ENCODE results near the gene EIPR1.

The EIPR1 gene

GRCh38 chr2:3405876-3406275 is 28.3 kb upstream of the EIPR1 start:
- no peak for TF ChIP-seq CTCF (IDR thresholded peaks at IDR 0.05; ENCODE audit: control extremely low read depth, extremely low read depth, low read depth, missing control alignments)
- CTCF ChIA-PET: interaction anchor here (1.0 to 4.2 kb wide), 2 partner anchors 17 to 19 kb away, joined by 5 to 16 read pairs; no protein-coding TSS in a partner anchor
- POLR2A ChIA-PET: no interaction called here
- no peak for DNase-seq (ENCODE audit: extremely low spot score)

- no peak for TF ChIP-seq CTCF (IDR thresholded peaks at IDR 0.05; ENCODE audit: control extremely low read depth, extremely low read depth, low read depth, missing control alignments)
- no peak for DNase-seq (ENCODE audit: extremely low spot score)
- POLR2A ChIA-PET: no interaction called here
- CTCF ChIA-PET: interaction anchor here (1.0 to 4.2 kb wide), 2 partner anchors 17 to 19 kb away, joined by 5 to 16 read pairs; no protein-coding TSS in a partner anchor
These were observed 27.7 kb upstream of the EIPR1 start for GRCh38 chr2:3405307-3405706.

- no peak for TF ChIP-seq CTCF (IDR thresholded peaks at IDR 0.05; ENCODE audit: control extremely low read depth, extremely low read depth, low read depth, missing control alignments)
- no peak for DNase-seq (ENCODE audit: extremely low spot score)
- POLR2A ChIA-PET: interaction anchor here (0.6 kb wide), 1 partner anchor 48 kb away, joined by 3 read pairs; no protein-coding TSS in a partner anchor
- CTCF ChIA-PET: interaction anchor here (0.9 to 4.2 kb wide), 3 partner anchors 19 to 38 kb away, joined by 3 to 16 read pairs (median 3); no protein-coding TSS in a partner anchor
These were observed 26.8 kb upstream of the EIPR1 start for GRCh38 chr2:3404349-3404894.

- ChIA-PET POLR2A (interaction anchor here (0.6 kb wide), 1 partner anchor 53 kb away, joined by 4 read pairs; no protein-coding TSS in a partner anchor), CTCF (interaction anchor here (0.9 to 4.2 kb wide), 4 partner anchors 18 to 38 kb away, joined by 3 to 16 read pairs (median 3); no protein-coding TSS in a partner anchor)
- DNase-seq (ENCODE audit: extremely low spot score): peak; percentile 85
- no peak for TF ChIP-seq CTCF (IDR thresholded peaks at IDR 0.05; ENCODE audit: control extremely low read depth, extremely low read depth, low read depth, missing control alignments)
These were observed 26.1 kb upstream of the EIPR1 start for GRCh38 chr2:3403587-3404334.

- no peak for DNase-seq (ENCODE audit: extremely low spot score)
- ChIA-PET CTCF (interaction anchor here (0.9 to 3.3 kb wide), 2 partner anchors 15 to 23 kb away, joined by 3 to 16 read pairs; no protein-coding TSS in a partner anchor), POLR2A (no interaction called here)
- TF ChIP-seq CTCF (IDR thresholded peaks at IDR 0.05; ENCODE audit: control extremely low read depth, extremely low read depth, low read depth, missing control alignments): no peak
These were observed 22.2 kb upstream of the EIPR1 start for GRCh38 chr2:3399829-3400228.

- ChIA-PET POLR2A (no interaction called here), CTCF (interaction anchor here (0.9 to 5.0 kb wide), 4 partner anchors 10 to 62 kb away, joined by 3 to 30 read pairs (median 4); no protein-coding TSS in a partner anchor)
- DNase-seq (ENCODE audit: extremely low spot score): no peak
- TF ChIP-seq CTCF (IDR thresholded peaks at IDR 0.05; ENCODE audit: control extremely low read depth, extremely low read depth, low read depth, missing control alignments): no peak
These were observed 21.8 kb upstream of the EIPR1 start for GRCh38 chr2:3399381-3399780.
